NCI-H1048 (cell line): ENCODE measurements around the gene OR2T11.
"Not testable (repeated sequence)": the region's sequence is repeated elsewhere in the genome, so short reads cannot be mapped to it uniquely, and the experiment has no call there.

Experiments
- DNase-seq: peaks from one replicate; lab custom pipeline; 2025; lab: John Stamatoyannopoulos, UW

OR2T11 gene, protein sequence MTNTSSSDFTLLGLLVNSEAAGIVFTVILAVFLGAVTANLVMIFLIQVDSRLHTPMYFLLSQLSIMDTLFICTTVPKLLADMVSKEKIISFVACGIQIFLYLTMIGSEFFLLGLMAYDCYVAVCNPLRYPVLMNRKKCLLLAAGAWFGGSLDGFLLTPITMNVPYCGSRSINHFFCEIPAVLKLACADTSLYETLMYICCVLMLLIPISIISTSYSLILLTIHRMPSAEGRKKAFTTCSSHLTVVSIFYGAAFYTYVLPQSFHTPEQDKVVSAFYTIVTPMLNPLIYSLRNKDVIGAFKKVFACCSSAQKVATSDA

DNA sequence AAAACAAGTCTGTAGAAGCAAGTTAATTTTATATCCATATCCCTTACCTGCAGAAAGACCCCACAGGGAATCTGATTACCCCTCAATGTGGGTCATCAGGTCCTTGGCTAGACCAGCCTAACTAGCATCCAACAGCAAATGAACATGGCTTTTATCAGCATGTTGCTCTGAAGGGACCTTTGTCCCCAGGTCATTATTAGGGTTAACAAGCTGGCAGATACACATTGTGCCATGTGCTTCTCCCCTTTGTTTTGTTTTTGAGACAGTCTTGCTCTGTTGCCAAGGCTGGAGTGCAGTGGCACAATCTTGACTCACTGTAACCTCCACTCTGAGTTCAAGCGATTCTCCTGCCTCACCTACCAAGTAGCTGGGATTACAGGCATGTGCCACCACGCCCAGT lies at the start of gene OR2T11:
Gene OR2T11, minus strand, starts transcription at position 101 of the 400 bp plus-strand sequence. CDS start 7,963 bp downstream, outside the sequence.
- not testable (repeated sequence) for DNase-seq

DNA sequence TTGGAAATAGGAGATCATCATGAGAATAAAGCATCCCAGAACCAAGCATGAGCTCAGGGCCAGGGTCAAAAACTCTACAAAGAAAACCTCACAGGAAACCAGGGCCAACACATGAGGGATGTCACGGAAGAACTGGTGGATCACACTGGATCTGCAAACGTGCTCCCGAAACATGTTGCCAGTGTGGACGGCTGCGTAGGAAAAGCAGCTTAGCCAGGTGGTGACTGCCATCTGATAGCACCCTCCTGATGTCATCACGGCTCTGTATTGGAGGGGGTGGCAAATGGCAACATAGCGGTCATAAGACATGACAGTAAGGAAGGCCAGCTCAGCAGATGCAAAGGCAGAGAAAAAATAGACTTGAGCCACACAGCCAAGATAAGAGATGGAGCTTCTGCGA lies 46.8 kb upstream of the OR2T11 start:
- DNase-seq = no peak

DNA sequence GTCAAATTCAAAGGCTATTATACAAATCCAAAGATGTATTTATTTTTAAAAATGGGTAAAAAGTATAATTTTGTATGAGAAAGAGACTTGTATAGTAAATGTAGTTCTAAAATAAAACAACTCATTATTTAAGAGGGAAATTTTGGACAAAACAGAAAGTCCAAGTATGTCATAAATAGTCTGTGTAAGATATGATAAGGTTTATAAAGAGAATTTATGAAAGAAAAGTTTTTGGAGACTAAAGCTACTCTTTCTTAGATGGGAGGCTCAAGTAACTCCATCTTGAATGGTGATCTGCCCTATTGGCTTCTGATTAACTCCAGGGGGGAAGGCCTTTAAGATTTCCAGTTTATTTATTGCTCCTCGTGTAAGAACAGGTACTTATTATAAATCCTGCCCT lies 35.1 kb upstream of the OR2T11 start:
- no peak for DNase-seq

DNA sequence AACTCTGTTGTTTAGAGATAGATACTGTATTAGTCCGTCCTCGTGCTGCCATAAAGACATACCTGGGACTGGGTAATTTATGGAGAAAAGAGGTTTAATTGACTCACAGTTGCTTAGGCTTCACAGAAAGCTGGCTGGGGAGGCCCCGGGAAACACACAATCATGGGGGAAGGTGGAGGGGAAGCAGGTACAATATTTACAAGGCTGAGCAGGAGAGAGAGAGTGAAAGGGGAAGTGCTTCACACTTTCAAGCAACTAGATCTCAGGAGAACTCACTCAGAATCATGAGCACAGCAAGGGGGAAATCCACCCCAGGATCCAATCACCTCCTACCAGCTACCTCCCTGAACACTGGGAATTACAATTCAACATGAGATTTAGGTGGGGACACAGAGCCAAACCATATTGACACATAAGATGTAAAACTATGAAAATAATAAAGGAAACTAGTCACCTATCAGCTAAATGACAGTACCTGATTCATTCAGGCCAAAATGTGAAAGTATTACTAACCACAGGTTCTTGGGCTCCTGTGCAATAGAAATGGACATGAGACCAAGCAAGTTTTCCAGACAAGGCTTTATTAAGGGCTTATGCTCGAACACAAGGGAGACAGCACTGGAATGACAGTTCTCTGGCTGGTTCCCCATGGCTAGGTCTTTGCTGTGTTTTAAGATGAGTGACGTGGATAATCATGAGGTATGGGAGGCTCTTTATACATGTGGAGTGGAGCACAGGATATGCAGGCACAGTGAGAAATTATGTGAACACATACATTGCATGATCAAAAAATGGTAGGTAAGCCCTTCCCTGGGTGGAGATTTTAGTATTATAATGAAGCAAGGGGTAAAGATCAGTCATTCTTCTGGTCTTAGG lies 28.8 kb upstream of the OR2T11 start:
- DNase-seq = not testable (repeated sequence)

DNA sequence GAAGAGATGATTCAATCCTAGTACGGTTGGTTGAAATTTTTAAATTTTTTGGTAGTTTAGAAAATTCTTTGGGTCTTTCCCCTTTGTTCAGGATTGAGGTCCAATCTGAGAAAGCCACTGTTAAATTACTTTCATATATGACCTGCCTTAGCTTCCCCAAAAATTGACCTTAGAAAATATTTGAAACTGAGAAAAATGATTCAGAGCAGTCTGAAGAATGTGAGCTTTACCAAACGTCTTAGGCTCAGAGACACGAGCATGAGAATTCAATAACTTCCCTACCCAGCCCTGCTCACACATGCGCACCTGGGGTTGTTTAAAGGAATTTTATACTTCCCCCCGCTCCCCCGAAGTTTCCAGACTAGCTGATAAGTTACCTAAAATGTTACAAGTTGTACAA lies 21.9 kb upstream of the OR2T11 start:
- DNase-seq = not testable (repeated sequence)

DNA sequence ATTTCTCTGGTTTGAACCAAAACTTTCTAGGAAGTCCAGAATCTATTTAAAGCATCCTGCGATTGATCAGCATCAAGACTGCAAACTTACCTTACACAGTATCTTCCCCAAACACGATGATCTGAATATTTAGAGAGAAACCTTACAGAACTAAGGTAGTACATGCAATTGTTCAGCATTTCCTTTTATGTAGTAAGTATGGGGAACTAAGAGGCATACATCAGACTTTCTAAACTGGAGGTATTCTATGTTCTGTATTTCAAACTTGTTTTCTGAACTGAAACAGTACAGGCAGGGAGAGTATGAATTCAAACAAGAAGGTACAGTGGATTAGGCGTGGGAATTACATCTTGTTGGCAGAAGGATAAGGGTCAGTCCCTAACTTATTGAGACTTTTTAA lies 20.5 kb upstream of the OR2T11 start, which contains the start of gene OR2T27:
Gene OR2T27, minus strand, starts transcription at position 175 of the 400 bp plus-strand sequence. CDS start 4,644 bp downstream, outside the sequence.
- not testable (repeated sequence) for DNase-seq

DNA sequence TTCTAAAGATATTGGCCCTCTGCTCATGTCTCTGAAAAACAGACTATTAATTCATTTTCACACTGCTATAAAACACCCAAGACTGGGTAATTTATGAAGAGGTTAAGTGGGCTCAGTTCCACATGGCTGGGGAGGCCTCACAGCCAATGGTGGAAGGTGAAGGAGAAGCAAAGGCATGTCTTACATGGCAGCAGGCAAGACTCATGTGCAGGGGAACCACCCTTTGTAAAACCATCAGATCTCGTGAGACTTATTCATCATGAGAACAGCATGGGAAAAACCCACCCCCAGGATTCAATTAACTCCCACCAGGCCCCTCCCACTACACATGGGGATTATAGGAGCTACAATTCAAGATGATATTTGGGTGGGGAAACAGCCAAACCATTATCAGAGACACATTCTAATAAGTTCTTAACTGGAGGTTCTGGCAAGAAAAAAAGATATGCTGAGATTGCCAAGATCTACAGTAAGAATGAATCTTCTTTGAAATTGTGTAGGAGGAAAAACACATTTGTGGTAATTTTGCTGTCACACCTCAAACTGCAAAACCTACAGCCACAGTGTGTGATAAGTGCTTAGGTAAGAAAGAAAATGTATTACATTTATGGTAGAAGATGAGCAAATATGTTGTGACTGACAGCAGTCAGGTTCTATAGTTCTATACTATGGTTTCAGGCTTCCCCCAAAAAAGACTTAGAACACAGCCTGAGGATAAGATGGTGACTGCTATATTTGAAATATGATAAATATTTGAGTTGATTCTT lies 14.1 kb upstream of the OR2T11 start:
- not testable (repeated sequence) for DNase-seq

DNA sequence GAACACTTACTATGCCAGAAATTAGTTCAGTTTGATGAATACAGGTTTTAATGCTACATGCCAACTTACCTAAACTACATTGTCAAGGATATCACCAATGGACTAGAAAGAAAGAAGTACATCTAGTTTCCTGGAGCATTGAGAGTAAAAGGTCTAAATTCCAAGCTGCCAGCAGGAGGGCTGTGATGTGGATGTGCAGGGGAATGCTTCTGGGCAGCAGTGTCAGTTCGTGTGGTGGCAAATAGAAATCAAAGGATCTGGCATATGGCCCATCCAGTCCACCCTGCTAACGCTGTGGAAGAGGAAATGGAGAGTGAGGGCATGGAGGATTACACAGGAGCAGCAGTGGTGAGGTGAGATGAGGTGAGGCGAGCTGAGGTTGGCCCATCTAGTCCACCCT lies 10.3 kb upstream of the OR2T11 start, which contains the start of gene OR2T35:
Gene OR2T35, minus strand, starts transcription at position 101 of the 400 bp plus-strand sequence. CDS start 6,020 bp downstream, outside the sequence.
- not testable (repeated sequence) for DNase-seq

DNA sequence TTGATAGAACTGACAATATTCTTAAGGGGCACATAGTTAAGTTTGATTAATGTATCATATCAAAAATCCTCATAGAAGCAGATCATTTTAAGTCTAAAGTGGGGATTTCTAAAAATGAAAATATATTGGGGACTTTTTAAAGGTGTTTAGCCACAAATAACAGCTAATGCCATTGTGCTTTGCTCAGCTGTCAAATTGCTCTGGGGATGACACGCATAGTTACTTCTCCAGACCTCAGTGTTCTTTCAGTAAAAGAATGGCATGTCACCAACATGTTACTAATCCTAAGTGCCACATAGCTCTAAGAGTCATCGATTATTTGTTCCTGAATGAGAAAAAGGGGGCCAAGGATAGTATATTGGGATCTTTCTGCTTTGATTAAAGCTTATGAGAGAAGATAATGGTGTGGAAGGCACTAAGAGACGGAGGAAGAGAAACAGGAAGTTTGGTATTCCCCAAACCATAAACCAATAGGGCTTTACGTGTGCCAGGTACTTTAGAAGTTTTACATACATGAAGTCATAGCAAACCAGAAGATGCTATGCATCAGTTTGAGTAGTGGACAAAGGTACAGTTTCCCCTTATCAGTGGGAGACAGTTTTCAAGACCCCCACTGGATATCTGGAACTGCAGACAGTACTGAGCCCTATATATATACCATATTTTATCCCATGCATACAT lies 8.2 kb upstream of the OR2T11 start:
- DNase-seq = not testable (repeated sequence)

DNA sequence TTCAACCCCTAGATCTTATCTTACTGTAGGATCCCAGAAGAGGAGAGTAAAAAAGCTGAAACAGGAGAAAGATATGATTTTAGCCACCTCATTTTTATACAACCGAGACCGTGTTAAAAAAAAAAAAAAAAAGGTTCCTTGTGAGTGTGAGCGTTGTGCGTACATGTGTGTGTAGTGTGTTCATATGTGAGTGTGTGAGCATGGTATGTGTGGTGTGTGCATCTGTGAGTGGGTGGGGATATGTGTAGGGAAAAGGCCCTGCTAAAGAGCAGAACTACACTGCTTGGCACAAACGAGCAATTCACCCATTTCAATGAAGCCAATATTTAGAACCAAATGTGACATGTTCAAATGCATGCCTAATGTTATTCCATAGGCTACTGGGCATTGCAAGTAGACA lies 6.7 kb upstream of the OR2T11 start:
- not testable (repeated sequence) for DNase-seq

DNA sequence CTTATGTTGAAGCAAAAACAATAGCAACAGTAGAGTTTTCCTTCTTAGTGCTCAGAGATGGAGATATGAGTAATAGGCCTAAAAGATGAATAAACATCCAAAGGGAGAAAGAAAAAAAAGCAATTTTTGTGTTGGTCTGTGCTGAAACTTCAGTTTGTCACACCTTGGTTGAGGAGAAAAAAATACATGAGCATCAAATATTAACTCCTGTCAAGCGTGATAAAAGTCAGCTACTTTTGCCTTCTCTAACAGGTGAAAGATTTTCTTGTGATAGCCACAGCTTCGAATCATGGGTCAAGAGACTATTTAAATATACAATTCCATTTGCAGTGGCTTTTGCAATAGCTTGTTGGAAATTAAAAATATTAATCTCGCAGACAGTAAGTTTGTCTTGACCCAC lies 6.0 kb upstream of the OR2T11 start:
- not testable (repeated sequence) for DNase-seq

DNA sequence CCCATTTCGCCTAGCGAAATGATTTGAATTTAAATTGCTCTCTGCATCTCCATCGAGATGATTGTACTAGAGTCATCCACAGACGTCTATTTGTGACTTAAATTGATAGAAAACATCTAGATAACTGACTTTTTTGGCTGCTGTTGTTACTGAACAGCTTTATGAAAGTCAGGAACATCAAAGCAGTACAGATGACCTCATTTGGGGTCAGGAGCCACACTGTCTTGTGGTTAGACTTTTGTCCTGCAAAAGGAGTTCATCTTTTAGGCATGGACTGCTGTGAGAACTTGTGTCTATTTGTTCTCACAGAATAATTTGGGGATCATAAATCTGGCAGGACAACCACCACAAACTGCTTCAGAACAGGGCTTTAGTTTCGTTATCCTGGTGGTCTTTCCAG lies 4.8 kb upstream of the OR2T11 start:
- not testable (repeated sequence) for DNase-seq

DNA sequence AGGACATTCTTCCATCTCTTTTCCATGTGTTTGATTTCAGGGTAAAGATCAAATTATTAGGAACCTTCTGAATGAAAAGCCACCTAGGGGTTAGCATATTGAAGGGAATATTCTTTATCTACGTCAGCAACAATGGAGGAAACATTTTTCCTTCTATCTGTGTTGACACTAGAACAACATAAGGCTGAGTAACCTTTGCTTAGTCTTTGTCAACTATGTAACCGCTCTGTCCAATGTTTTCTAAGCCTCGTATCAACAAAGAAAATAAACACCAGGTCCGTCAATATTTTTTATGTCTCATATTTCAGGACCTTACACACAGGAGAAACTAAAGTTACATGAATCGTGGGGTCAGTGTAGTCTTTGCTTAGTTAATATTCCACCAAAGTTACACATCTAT lies 1.7 kb upstream of the OR2T11 start:
- not testable (repeated sequence) for DNase-seq

DNA sequence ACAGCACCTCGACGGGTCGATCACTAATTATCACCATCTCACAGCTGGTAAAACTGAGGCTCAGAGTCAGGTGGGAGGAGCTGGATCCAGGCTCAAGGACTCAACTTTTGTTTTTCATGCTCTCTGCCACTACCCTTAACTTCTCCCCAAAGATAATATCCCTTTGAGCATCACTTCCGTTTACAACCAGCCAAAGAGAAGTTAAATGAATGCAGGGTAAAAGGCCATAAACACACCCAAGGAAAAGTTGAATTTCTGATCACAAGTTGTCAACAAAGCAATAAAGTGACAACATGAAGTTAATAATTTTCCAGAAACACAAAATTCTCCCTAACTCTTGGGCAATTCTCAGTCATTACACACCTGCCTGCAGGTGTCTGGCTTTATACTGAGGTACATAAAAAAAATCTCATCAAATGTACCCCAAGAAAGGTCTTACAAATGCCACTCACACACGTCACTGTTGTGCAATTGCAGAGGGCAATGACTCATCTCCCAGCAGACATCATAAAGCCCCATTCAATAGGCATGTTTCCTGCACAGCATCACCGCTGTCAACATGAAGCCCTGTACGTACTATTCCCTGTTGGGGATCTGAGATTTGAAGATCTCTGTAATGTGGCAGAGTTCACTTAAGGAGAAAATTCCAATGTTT lies 3.4 kb downstream of the OR2T11 start:
- no peak for DNase-seq

DNA sequence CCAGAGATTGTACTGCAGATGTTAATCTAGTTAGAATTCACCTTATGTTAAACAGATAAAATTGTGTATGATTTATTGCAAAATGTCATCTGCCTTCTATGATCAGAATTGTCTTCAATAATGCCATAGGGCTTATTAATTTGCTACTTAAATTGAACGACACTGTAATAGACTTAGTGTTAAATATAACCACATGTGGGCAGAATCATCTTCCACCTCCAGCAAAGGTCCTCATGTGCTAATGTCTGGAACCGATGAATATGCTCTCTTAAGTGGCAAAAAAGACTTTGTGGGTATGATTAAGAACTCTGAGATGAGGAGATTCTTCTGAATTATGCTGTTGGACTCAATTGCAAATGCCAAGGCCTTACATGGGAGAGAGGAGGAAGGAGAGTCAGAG lies 4.3 kb downstream of the OR2T11 start:
- DNase-seq = no peak

DNA sequence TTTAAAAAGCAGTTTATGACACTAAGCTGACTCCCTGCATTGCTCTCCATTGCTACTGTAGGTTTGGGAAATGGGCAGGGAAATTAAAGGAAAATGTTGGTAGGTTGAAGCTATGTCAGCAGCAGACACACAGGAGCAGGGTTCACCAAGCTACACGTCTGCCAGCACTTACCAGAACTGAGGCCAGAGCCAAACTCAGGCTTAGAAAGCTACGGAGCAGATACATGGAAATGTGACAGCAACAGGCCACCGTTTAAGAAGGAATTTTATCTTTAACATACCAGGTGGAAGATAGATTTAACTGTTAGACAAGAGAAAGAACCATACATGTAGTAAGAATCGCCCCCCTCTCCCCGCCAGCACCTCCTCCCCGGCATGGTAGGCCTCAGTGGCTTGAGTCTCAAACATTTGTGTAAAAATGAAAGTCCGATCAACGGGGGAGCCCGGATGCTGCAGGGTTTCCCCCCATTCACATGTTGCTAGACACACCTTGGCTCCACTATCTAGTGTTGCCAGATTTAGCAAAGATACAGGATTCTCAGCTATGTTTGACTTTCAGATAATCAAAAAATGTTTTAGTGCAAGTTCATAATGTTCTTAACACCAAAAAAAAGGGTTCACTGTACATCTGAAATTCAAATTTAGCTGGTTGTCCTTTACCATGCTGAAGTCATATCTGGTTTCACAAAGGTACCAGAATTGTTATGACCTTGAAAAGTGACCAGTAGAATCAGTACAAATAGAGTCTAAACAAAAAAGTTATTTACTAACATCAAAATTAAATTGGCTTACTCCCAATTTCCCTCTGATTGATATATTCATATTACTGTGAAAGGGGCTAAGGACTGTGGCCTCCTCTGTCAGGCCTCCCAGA lies 6.7 kb downstream of the OR2T11 start:
- DNase-seq = no peak

DNA sequence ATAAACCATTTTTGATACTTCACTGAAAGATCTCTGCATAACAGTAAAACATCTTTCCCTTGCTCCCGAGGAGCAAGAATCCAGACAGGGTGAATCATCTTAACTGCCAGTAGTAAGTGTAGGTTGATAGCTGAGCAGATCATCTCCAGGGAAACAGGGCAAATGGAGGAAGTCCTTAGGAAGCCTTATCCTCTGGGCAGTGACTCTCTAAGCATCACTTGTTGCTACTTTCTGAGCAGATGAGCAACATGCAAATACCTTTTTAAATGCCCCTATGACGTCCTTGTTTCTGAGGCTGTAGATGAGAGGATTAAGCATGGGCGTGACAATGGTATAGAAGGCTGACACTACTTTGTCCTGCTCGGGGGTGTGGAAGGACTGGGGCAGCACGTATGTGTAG lies 8.9 kb downstream of the OR2T11 start:
- DNase-seq = no peak

DNA sequence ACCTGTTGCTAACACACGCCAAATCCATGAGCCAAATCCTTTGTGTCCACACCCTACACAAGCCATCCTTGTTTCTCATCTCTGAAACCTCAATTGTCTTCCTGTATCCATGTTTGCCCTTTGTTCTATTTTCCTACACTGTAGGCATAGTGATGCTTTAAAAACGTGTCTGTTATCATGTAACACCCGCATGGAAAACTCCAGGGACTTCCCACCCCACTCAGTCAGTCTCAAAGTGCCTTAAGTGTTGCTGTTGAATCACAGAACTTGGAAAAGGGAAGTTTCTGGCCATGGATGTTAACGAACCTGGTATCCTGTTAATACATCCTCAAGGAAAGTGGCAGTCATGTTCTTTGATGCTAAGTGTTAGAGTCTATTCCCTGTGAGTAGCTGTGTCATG lies 9.7 kb downstream of the OR2T11 start:
- no peak for DNase-seq

DNA sequence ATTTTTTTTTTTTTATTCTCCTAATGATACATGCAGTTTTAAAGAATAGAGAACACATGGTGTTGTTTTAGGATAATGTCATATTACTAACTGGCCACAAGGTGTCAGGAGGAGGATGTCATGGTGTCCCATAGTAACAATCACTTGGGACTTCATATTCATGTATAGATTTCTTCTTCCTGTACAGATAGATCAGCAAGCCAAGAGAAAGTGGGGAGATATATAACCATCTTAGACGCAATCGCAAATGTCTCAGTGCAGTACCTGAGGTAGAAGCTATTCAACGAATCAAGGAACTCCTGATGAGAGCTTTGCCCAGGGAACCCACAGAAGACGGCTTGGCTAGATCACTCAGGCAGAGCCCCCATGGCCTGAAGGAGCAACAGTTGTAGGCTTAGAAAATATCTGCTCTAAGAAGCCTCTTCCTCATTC lies 12.3 kb downstream of the OR2T11 start:
- no peak for DNase-seq

DNA sequence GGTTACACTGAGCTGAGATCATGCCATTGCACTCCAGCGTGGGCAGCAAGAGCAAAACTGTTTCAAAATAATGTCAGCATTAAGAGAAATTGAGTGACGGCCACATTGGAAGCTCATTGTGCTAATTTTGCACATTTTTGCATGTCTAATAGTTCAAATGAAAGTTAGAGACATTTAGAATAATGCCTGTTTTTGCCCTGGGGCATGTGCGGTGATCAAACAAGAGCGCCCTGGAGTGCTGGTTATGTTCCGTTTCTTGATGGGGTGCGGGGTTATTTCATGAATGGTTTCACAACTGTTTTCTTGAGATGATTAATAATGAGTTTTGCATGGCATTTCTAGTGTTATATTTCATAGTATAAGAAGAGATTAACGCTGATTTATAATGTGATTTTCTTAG lies 13.1 kb downstream of the OR2T11 start:
- DNase-seq = no peak
